ENCODE results near the gene MYCN.
"Not testable (repeated sequence)": the region's sequence is repeated elsewhere in the genome, so short reads cannot be mapped to it uniquely, and the experiment has no call there.

Gene MYCN

GRCh38 chr2:15963109-15963976, 23.0 kb downstream of the MYCN start:
- not testable (repeated sequence) for DNase-seq

- no peak for DNase-seq
These were observed 23.8 kb downstream of the MYCN start for GRCh38 chr2:15963977-15964670.

- no peak for DNase-seq
These were observed 24.7 kb downstream of the MYCN start for GRCh38 chr2:15964936-15965563.

GRCh38 chr2:15965564-15966019, 25.2 kb downstream of the MYCN start:
- peak; percentile 41 to 67 (median 59) for DNase-seq

GRCh38 chr2:15967415-15968279, 27.3 kb downstream of the MYCN start:
- no peak for DNase-seq

GRCh38 chr2:15968280-15969178, 28.2 kb downstream of the MYCN start:
- no peak for DNase-seq

GRCh38 chr2:15969214-15969613, 28.9 kb downstream of the MYCN start:
- DNase-seq = no peak

GRCh38 chr2:15970701-15971100, 30.4 kb downstream of the MYCN start:
- DNase-seq = no peak

- DNase-seq = no peak
These were observed 31.0 kb downstream of the MYCN start for GRCh38 chr2:15971351-15971750.

- no peak for DNase-seq
These were observed 31.6 kb downstream of the MYCN start for GRCh38 chr2:15971831-15972522.

GRCh38 chr2:15973481-15974401, 33.4 kb downstream of the MYCN start:
- DNase-seq = no peak

- DNase-seq = no peak
These were observed 34.4 kb downstream of the MYCN start for GRCh38 chr2:15974565-15975260.

GRCh38 chr2:15975261-15975600, 34.9 kb downstream of the MYCN start:
- peak in 1 of 3 donors; percentile 13 for DNase-seq

- no peak for DNase-seq
These were observed 35.3 kb downstream of the MYCN start for GRCh38 chr2:15975676-15976075.

GRCh38 chr2:15976354-15976753, 36.0 kb downstream of the MYCN start:
- no peak for DNase-seq

- DNase-seq = no peak
These were observed 38.9 kb downstream of the MYCN start for GRCh38 chr2:15979051-15979758.

GRCh38 chr2:15979759-15980604, 39.6 kb downstream of the MYCN start:
- no peak for DNase-seq
